Stimulated activated CD4-positive, alpha-beta T cell treated with anti-CD3 and anti-CD28 coated beads, Interleukin-12 subunit alpha, Interleukin-12 subunit beta, amount 100 ng/mL, for 24 hours (primary cell): ENCODE data around the gene LRRTM4.

Experiments used
- DNase-seq, 2 experiments: peaks; one replicate each; pipeline ENCODE4 v3.0.0-alpha.2; 2020; ENCODE audit warnings: low read depth in 2 of 2

The LRRTM4 gene

GRCh38 chr2:76997296-76997695, 524.9 kb downstream of the LRRTM4 start:
- no peak for DNase-seq

DNA sequence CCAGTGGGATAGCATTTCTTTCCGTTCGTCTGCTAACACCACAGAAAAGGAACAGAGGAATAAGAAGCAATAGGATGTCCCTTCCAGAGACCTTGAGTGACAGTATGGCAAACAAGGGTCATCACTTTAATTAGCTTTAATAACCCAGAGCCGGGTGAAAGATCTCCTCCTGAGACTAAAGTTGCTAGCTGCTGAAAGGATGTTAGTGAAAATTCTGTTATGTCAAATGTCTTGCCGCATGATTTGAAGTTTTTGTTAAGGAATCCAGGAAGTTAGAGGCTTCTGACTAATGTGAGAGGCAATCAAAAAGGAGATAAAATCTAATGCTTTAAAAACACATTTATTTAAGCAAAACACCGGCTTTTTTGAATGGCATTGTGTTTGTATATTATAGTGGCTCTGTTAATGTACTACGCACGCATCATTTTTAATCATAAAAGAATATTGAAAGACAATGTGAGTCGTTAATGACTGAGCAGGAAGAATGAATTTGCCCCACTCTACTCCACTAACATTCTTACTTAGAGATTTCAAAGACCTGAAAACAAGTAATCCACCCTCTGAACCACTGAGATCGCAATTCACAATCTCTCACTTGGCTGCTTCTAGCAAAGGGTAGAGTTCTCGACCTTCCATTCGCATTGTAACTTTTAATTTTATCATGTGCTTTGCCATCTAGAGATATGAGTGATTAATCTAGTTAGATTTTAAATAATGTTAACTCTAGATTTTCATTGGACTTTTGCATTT, 536.6 kb downstream of the LRRTM4 start:
- DNase-seq: no peak

GRCh38 chr2:76984359-76984758, 537.8 kb downstream of the LRRTM4 start:
- DNase-seq: no peak

DNA sequence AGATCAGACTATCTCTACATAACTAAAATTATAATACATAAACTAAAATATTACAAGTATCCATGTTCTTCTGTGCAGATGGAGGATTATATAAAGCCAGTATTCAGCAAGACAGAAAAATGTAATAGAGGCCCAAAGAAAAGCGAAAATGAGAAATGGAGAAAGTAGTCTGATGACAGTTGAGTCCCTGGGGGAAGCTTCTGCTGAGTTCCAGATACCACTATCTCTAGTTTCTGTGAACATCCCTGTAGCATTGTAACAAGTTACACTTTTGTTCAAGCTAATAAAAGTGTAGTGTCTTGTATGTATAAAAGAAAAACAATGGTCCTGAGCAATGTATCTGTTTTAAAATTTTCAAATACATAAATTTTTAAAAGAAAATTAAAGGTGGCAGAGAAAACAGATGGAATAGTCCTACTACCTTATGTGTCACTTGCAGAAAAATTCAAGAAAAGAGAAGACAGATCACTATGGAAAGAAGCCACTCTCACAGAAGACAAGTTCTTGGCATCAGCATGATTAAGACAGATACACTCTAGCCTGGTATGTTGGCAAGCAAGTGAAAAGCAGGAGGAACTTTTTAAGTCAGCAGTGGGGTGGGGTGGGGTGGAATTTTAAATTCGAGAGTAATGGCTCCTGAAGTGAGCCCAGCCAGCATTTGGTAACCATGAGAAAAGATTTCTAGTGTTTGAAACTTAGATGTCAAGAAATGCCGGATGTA, 541.9 kb downstream of the LRRTM4 start:
- DNase-seq: no peak

GRCh38 chr2:76977846-76978727, 544.1 kb downstream of the LRRTM4 start:
- DNase-seq: no peak

- no peak for DNase-seq
Observed at GRCh38 chr2:76975752-76976151, 546.4 kb downstream of the LRRTM4 start.

- DNase-seq: no peak
Observed at GRCh38 chr2:76973610-76974009, 548.6 kb downstream of the LRRTM4 start.

DNA sequence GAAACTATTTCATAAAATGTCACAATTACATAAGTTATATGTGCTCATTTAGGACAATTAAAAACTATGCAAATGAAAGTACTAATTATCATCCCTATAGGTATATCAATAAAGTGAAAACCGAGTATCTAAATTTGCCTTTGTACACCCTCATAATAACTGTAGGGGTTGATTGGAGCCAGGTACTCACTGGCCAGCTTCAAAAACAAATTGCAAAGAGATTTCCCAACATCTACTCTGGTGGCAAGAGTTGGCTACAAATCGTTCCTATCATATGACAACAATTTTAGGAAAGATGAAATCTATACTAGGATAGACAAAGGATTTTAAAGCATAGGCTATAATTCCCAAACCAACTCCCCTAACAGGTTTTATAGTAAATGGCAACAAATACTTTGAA, 556.4 kb downstream of the LRRTM4 start:
- no peak for DNase-seq

DNA sequence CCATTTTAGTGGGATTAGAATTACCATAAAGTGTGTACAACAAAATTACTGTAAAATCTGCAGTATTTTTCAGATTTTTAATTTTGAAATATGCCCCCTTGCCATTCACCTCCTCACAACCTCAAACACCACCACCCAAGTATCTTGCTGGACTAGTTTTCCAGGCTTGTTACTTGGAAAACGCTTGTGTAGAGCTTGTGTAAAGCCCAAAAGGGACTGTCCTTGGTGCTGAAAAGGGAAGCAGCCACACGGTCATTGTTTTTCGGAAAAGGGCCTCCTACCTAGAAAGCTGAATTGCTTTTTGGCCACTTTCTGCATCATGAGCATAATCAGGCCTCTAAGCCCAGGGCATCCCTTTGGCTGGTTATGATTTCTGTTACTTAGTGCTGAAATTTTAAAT, 563.4 kb downstream of the LRRTM4 start:
- no peak for DNase-seq

DNA sequence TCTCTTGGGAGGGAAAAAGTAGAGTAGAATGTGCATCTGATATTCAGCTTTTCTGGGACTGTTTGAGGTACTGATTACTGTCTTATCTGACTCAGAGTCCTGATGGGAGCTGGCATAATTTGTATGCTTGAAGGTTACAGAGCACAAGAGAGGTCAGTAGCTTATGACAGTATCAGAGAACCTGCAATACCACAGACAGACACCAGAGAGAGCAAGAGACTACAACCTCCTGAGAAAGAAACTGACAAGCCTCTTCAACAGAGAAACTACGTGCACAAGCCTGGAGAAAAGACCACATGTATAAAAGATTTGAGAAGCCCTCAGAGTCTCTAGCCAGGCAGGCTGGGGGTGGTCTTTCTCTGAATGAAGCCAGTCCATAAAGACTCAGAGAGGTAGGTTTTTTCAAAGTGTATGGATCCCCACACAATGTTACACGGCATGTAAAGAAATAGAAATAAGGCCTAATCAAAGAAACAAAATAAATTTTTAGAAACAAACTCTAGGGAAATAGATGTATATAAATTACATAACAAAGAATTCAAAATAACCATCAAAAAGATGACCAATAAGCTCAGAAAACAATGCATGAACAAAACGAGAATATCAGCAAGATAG, 568.3 kb downstream of the LRRTM4 start:
- no peak for DNase-seq

- DNase-seq: no peak
Observed at GRCh38 chr2:76946631-76947145, 575.5 kb downstream of the LRRTM4 start.

DNA sequence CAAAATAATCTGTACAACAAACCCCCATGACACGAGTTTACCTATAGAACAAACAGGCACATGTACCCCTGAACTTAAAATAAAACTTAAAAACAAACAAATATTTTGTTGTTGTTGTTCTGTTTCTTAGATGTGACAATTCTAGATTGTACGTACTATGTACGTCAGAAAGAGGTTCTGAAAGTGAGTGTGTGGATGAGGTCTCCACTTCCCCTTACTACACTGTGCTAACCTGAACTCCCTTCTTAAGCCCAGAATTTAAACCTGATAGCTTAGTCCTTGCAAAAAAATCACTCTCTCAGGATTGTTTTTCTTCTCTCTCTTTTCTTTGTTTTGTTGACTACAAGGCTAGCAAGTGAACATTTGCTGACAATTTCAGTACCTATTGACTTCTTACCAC, 581.6 kb downstream of the LRRTM4 start:
- DNase-seq: no peak

DNA sequence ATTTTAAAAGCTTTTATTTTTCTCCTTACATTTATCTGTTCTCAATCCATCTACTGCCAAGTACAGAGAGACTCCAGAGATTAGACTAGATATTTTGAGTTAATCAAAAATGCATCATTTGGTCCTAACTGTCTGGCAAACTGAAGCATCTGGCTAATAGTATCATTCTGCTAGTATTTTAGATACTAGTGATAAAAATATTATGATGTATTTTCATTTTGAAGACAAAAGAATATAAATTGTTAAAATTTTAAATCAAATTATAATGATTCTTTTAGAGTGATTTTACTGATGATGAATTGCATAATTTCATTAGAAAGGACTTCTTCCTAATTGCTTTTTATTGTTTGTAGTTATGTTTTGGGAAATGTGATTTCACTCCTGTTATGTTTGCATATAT, 584.0 kb downstream of the LRRTM4 start:
- DNase-seq: no peak

- no peak for DNase-seq
Observed at GRCh38 chr2:76932550-76932949, 589.6 kb downstream of the LRRTM4 start.

GRCh38 chr2:76930056-76930744, 592.0 kb downstream of the LRRTM4 start:
- no peak for DNase-seq

- no peak for DNase-seq
Observed at GRCh38 chr2:76928026-76928425, 594.1 kb downstream of the LRRTM4 start.

- no peak for DNase-seq
Observed at GRCh38 chr2:76921006-76921405, 601.2 kb downstream of the LRRTM4 start.

DNA sequence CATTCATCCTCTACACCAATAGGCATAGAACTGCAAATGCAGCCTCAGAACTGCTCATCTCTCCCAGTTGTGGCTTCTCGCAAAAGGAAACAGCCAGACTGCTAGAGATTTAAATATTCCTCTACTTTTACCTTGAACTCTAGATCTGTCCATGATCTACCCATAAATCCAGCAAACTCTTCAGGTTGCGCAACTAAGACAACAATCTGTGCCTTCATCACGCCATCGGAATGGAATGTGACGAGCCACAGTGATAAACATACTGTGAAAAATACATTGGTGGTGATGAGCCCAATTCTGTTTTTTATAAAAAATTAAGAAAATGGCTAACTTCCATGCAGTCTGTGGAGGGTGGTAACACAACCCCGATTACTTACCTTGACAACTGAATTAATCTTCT, 626.7 kb downstream of the LRRTM4 start:
- DNase-seq: no peak

DNA sequence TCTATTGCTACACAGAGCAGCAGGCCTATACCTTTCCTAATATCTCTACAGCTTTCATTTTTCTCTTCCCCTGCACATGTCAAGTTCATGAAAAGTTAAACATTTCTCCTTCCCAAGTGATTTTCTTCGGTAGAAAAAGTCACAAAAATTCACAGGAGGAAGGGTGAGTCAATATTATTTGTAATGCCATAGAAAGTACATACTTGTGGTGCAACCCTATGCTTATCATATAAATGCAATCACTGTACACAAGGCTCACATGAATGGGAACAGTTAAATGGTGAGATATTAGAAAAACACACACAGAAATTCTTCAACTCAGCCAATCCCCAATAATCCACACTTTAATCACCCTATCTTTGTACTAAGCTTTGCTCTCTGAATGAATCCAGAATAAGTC, 651.6 kb downstream of the LRRTM4 start:
- no peak for DNase-seq

GRCh38 chr2:76870011-76870410, 652.2 kb downstream of the LRRTM4 start:
- no peak for DNase-seq

- DNase-seq: no peak
Observed at GRCh38 chr2:76867854-76868253, 654.3 kb downstream of the LRRTM4 start.
